HG03442 (cell line): ENCODE data around the gene PEX13.

ENCODE experiments used
- ATAC-seq: cut with Tn5 transposase; IDR thresholded peaks from one replicate; pipeline ENCODE4 v1.9.1; 2021; ENCODE audit warnings: mild to moderate bottlenecking, moderate library complexity; ENCODE audit not compliant: unreplicated experiment

Gene PEX13

GRCh38 chr2:61065714-61066709, 48.5 kb downstream of the PEX13 start, which contains the start of gene SANBR:
SANBR (plus strand) TSS chr2:61065871; CDS start chr2:61070351, 4,480 bp downstream.
- ATAC-seq: peak; percentile 96

GRCh38 chr2:61074100-61074499, 56.6 kb downstream of the PEX13 start:
- no peak for ATAC-seq

- no peak for ATAC-seq
Observed at GRCh38 chr2:61085883-61086282, 68.4 kb downstream of the PEX13 start.

GRCh38 chr2:61089797-61090196, 72.3 kb downstream of the PEX13 start:
- no peak for ATAC-seq

- ATAC-seq: no peak
Observed at GRCh38 chr2:61090386-61090921, 72.9 kb downstream of the PEX13 start.

GRCh38 chr2:61091485-61091884, 74.0 kb downstream of the PEX13 start:
- ATAC-seq: no peak

GRCh38 chr2:61096438-61096837, 78.9 kb downstream of the PEX13 start:
- ATAC-seq: no peak

- ATAC-seq: no peak
Observed at GRCh38 chr2:61100801-61101200, 83.3 kb downstream of the PEX13 start.
